Measurements from ENCODE around the gene OR14C36. TPM values are rescaled to one million over a fixed set of nuclear protein-coding genes. Genes with fewer than 3 reads are reported as not detected.
"Not testable (repeated sequence)": the region's sequence is repeated elsewhere in the genome, so short reads cannot be mapped to it uniquely, and the experiment has no call there.

The OR14C36 gene, protein sequence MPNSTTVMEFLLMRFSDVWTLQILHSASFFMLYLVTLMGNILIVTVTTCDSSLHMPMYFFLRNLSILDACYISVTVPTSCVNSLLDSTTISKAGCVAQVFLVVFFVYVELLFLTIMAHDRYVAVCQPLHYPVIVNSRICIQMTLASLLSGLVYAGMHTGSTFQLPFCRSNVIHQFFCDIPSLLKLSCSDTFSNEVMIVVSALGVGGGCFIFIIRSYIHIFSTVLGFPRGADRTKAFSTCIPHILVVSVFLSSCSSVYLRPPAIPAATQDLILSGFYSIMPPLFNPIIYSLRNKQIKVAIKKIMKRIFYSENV
- not detected for total RNA-seq

DNA sequence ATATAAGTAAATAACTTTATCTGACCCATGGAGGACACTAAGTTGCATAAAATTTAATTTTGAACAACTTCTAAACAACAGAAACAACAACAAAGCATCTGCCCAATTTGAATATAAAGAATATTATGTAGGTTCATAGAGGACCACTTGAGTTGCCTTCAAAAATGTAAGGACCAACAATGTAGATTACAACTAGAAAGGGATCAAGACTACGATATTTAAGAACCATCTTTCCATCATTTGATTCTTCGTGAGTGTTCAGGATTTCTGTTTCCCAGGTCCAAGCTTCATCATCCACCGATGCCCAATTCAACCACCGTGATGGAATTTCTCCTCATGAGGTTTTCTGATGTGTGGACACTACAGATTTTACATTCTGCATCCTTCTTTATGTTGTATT, at the start of gene OR14C36:
OR14C36 (plus strand) TSS at position 301 of the 400 bp plus-strand sequence; CDS start at position 301, 0 bp downstream.
- ChIA-PET POLR2A (no interaction called here), CTCF (no interaction called here)

DNA sequence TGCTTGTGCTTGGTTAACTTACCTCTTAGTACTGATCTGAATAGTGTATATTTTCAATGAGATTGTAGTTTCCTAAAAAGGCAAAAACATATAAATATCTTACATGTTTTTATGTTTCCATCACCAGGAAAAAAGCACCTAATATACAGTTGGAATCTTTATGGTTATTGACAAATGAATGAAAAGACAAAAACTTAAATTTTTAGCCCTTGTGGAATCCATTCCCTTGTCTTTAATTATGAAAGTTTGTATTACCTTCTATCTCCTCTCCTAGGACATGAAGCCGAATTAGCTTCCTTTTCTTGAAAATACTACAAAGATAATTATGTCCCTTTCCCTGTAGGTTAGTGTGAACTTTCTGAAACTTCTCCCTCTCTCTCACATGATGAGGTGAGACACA, 45.3 kb upstream of the OR14C36 start, which contains the start of gene OR2T12:
OR2T12 (minus strand) TSS at position 101 of the 400 bp plus-strand sequence. CDS start 7,846 bp downstream, outside the sequence.
- ChIA-PET CTCF (no interaction called here), POLR2A (no interaction called here)

DNA sequence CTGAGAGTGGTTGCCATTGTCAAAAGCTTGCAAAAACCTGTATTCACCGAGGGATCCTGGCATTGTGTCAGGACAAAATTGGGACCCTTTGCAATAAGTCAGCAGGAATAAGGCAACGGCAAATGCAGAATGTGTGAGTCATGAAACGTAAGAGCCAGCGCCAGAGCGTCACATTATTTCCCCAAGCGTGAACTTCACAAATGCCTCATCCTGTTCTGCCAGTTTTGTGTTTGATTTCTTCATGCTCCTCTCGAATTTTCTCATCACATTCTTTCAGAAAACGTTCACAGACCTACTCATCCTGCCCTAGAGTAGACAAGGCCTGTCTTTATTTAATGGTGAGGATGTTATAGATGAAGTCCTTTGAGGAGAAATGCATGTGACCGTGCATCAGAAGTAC, 42.9 kb upstream of the OR14C36 start:
- POLR2A ChIA-PET, CTCF ChIA-PET: not testable (repeated sequence)

DNA sequence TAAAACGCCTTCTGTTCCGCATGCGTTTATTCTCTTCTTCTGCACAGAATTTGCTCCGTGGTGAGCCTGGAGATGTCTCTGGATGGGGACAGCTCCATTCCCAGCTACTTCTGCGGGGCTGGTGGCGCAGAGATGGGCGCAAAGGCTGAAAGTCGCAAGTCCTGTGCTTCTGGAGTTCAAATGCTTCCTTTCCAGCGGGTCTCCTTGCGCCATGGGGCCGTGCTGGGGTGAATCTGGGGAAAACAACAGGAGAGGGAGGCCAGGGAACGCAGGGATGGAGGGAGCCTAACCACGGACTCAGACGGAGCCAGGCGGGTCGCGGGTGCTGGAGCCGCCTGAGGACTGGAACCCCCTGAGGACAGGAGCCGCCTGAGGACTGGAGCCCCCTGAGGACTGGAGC, 42.5 kb upstream of the OR14C36 start:
- POLR2A ChIA-PET = no interaction called here

DNA sequence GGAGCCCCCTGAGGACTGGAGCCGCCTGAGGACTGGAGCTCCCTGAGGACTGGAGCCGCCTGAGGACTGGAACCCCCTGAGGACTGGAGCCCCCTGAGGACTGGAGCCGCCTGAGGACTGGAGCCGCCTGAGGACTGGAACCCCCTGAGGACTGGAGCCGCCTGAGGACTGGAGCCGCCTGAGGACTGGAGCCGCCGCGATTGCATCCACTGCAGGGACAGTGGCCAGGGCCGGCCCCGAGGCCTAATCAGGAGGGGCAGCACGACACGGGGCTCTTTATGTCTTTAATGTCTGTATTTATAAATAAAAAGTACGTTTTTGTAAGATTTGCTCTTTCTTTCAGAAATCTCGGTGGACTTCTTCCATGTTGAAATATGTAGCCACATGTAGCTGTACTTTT, 41.8 kb upstream of the OR14C36 start:
- POLR2A ChIA-PET, CTCF ChIA-PET: not testable (repeated sequence)

More for the DNA sequence above, 42.5 kb upstream of the OR14C36 start:
- CTCF ChIA-PET = no interaction called here

DNA sequence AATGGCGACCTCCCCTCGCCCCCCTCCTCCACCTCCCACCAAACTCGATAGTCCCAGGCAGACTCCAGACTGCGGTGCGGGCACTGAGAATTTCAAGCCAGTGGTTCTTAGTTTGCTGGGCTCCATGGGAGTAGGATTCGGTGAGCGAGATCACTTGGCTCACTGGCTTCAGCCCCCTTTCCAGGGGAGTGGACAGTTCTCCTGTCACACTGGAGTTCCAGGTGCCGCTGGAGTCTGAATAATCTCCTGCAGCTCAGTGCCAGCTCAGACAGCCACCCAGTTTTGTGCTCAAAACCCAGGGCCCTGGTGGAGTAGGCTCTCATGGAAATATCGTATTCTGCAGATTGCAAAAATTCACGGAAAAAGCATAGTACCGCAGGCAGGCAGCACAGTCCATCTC, 31.8 kb upstream of the OR14C36 start:
- ChIA-PET POLR2A (no interaction called here), CTCF (no interaction called here)

DNA sequence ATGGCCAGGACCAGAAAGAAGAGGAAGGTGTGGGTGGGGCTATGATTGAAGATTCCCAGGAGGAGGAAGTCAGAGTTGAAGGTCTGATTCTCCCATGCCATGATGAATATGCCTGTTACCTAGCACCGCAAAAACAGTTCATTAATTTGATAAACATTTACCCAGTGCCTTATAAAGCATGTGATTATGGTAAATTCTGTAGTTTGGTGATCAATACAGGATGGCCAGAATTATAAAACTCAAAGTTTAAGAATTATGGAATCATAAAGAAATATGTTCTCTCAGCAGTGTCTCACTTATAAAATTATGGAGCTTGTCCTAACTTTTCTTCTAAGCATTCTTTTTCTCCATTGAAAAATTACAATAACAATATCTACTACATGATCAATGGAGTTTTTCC, 24.1 kb upstream of the OR14C36 start, which contains the start of gene OR2M7:
OR2M7 (minus strand) TSS at position 101 of the 400 bp plus-strand sequence; CDS start at position 101, 0 bp downstream.
- ChIA-PET CTCF (no interaction called here), POLR2A (no interaction called here)

DNA sequence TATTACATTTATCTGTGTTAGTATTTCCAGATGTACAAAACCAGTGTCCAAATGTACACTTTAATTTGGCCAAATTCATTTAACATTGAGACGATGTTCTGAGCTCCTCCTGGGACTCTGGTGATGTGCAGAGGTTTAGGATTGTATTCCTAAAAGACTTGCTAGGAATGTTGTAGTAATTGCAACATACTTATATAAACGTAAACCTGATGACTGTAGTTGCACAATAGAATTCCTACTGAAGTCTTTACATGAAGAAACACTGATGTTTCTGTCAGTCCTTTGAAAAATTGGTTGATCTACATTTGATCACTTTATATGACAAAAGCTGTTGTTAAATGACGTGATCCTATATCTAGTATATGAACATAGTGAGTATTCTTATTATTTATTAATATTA, 5.1 kb upstream of the OR14C36 start:
- ChIA-PET CTCF (no interaction called here), POLR2A (no interaction called here)

DNA sequence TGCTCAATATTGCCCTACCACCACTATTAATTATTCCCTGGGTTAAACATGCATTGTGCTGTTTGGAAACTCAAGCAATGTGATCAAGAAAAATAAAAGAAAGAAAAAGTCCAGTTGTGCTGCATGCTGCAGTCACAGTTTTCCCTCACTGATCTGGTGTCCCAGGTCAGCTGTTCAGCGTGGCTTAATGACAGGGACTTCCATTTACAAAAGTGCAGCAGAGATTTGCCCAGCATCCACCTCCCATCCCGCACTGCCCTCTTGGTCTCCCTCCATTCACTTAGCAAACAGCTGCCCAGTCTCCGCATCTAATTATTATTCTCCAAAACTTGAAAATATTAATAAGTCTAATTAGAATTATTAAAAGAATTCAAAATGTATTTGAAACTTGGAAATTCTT, 10.8 kb downstream of the OR14C36 start:
- ChIA-PET POLR2A (no interaction called here), CTCF (no interaction called here)

DNA sequence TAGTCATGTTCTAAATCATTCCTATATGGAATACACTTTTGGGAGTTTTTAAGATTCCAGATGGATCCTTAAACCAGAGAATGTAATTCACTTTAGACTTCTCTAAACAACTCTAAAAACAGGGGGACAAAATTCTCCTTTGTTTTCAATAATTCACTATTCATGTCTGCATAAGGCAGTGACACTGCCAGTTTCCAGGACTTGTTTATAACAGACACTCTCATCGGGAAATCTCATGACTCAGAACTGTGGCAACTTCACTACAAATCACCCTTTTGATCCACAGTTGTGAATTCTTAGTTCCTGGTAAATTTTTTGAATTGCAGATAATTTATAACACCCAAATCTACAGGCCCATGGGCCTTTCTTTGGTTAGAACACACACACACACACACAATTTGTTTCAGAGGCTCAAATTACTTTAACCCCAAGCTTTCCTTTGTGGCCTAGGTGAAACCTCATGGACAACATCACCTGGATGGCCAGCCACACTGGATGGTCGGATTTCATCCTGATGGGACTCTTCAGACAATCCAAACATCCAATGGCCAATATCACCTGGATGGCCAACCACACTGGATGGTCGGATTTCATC, 12.6 kb downstream of the OR14C36 start, which contains the start of gene OR2T4:
OR2T4 (plus strand) TSS at position 545 of the 595 bp plus-strand sequence; CDS start at position 545, 0 bp downstream.
- CTCF ChIA-PET = no interaction called here
- POLR2A ChIA-PET = no interaction called here

DNA sequence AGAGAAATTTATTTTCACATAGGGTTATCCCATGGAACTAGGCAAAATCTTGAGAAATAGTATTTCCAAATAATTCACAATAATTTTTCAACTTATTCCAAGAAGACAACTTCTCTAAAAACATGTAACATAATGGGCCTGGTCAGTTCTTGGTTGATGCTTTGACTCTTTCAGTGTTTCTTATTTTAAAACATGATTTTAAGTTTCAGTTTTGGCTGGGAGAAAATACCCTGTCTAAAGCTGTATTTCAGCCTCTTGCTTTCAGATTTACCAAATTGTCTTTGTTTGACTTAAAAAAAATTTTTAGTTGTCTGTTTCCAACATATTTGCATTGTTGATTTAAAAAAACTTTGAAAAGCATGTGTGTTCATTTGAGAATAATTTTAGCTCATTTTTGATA, 18.0 kb downstream of the OR14C36 start:
- POLR2A ChIA-PET = no interaction called here
- CTCF ChIA-PET = no interaction called here

DNA sequence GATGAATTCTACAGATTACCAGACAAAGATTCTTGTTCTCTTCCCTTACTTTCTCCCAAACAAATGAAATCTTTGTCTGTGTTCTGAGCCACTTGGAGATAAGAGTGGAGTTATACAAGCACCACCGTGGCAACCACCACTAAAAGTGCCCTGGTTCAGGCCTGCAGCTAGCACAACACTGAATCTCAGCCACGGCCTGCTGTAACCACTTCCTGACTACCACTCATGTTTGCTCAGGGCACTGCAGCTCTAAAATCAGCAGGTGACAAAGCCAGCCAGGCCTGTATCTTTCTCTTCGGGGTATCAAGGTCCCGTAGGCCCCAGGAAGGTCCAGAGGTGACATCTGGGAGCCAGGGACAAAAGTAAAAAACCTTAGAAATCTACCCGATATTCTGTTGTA, 23.8 kb downstream of the OR14C36 start:
- ChIA-PET CTCF (no interaction called here), POLR2A (no interaction called here)

DNA sequence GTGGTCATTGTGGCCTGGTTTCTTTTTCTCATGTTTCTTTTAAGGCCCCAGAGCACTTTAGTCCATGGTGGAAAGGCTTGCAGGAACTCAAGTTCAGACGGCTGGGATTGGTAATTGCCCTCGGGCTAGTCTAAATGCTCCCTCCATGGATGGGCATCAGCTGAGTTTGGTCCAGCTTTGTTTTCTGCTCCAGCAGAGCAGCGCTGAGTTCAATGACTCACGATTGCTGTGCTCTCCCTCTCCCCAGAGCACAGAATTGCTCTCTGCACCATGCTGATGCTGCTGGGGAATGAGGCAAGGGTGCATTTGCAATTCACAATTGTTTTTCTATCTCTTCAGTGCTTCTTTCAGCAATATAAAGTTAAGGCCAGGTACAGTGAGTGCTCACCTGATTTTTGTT, 25.2 kb downstream of the OR14C36 start:
- ChIA-PET CTCF (no interaction called here), POLR2A (no interaction called here)

DNA sequence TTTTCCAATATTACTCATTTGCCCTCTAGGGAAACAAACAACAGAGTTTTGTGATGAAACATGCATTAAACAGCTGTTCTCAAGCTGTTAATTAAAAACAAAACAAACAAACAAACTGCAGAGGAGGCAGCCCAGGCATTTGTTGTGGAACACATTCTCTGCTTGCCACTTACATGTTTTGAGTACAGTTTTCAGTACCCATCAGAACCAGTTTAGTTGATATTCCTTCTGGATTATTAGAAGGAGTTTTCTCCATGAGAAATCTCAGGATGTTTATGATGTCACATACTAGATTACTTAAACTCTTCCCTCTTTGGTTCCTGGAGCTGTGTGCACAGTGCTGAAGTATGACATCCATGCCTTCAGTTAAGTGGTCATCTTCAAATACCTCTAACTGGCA, 26.9 kb downstream of the OR14C36 start, which contains the start of gene OR2T6:
OR2T6 (plus strand) TSS at position 301 of the 400 bp plus-strand sequence. CDS start 11,863 bp downstream, outside the sequence.
- CTCF ChIA-PET = no interaction called here
- POLR2A ChIA-PET = no interaction called here

DNA sequence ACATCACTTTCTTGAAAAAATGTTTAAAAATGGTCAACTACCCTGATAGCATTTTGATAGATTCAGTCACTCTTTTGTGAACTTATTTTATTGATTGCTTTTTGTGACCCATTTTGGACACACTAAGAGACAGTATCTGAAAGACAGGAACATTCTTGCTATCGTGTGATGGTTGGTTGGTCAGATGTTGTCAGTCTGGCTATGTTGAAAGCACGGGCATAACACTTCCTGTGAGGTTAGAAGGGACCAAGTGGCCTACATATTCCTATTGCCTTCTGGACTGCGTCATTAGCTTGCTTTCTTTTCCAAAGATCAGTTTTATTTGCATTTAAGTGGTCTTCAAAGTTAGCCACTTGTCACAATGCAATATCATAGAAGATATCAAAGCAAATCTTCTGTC, 28.3 kb downstream of the OR14C36 start:
- CTCF ChIA-PET = no interaction called here

DNA sequence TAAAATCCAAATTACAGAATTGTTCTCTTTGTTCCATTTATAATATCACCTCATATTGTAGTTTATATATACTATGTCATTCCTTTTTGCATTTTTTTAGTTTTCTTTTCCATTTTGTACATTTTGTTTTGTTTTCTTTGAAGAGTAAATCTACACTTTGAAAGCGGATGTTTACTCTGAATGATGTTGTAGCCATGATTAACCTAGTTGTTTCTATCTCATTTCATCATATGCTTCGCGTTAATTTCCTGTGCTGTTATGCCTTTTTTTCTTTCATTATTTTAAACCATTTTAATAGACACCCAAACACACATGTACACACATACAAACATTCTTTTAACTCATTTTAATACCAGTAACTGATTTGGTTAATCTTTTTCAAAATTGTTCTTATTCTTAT, 32.3 kb downstream of the OR14C36 start:
- ChIA-PET POLR2A (no interaction called here), CTCF (no interaction called here)

More for the DNA sequence above, 28.3 kb downstream of the OR14C36 start:
- POLR2A ChIA-PET = no interaction called here

DNA sequence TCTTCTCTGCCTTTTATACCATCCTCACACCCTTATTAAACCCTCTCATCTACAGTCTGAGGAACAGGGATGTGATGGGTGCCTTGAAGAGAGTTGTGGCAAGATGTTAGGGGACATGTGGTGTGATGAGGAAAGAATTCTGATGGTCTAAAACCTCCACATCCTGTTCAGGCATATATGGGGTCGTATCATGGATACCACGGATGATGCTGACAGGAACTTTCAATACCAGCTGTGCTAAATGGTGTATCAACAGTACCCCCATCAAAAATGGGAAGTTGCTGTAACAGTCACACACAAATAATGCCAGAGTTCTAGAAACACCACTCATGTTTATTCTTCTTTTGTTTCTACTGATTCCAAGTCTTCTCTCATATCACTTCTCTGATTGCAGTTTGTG, 39.9 kb downstream of the OR14C36 start:
- ChIA-PET CTCF (no interaction called here), POLR2A (no interaction called here)

DNA sequence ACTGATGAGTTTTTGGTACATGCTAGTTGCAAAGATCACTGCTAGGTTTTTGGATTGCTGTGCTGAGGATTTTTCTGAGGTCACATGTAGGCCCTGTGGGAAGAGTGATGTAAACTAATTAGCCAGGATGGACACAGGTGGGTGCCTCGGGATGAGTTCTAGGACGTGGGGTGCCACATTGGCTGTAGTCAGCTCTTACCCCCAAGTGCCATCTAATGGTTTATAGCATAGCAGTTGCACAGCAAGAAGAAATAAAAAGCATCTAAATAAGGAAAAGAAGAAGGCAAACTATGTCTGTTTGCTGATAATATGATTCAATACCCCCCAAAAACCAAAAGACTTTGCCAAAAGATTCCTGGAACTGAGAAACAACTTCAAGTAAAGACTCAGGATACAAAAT, 44.5 kb downstream of the OR14C36 start:
- POLR2A ChIA-PET = no interaction called here

More for the DNA sequence above, 44.5 kb downstream of the OR14C36 start:
- CTCF ChIA-PET = no interaction called here
